GM21528 (cell line): ENCODE results near the gene COL4A2.

Source experiments
- ATAC-seq: cut with Tn5 transposase; IDR thresholded peaks from one replicate; pipeline ENCODE4 v1.9.1; 2021; ENCODE audit warnings: mild to moderate bottlenecking, moderate library complexity; ENCODE audit not compliant: unreplicated experiment, low FRiP score

COL4A2 gene

GRCh38 chr13:110501188-110501587 lies 194.1 kb downstream of the COL4A2 start:
- no peak for ATAC-seq

GRCh38 chr13:110503037-110503901 lies 196.2 kb downstream of the COL4A2 start:
- no peak for ATAC-seq

DNA sequence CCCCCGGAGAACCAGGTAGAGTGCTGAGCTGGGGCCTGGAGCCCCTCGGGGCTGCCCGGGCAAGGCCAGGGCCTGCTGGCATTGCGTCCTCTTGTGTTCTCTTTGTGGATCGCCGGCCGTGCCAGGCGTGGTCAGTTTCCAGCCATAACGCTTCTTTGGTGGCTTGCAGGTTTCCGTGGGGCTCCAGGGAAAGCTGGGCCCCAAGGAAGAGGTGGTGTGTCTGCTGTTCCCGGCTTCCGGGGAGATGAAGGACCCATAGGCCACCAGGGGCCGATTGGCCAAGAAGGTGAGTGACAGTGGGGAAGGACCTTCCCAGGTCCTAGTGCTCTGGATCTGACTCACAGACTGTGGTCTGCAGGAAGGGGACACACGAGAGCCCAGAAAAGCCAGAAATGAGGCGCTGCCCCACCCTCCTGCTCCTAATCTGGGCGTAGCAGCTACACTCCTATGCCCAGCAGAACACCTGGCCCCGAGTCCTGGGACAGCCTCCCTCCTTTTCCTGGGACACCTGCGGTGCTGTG lies 197.0 kb downstream of the COL4A2 start:
- ATAC-seq, result no peak

DNA sequence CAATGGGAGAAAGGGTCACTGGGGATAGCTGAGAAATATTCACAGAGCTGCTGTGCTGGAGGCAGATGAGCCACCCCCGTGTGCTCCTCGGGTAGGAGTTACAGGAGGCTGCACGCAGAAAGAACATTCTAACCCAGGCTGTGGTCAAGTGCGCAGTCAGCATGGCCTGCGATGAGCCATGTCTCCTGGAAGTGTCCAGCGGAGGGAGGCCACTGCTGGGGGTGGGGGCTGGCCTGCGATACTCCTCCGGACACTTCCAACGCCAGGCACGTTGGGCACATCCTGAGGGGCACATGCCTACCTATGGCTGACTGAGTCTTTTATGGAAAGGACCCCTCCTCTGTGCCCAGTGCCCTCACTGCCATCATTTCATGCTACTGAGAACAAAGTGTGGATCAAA lies 198.5 kb downstream of the COL4A2 start:
- no peak for ATAC-seq

DNA sequence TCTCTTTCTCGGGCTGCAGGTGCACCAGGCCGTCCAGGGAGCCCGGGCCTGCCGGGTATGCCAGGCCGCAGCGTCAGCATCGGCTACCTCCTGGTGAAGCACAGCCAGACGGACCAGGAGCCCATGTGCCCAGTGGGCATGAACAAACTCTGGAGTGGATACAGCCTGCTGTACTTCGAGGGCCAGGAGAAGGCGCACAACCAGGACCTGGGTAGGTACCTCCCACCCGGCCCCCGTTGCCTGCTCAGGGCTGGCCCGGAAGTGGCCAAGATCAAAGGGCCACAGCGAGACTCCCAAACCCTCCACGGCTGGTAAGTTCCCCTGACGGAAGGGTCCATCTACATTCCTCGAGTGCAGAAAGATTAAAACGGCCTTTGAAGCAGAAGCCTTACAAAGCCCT lies 199.3 kb downstream of the COL4A2 start:
- no peak for ATAC-seq

- no peak for ATAC-seq
These were observed 199.9 kb downstream of the COL4A2 start for GRCh38 chr13:110506859-110507566.

DNA sequence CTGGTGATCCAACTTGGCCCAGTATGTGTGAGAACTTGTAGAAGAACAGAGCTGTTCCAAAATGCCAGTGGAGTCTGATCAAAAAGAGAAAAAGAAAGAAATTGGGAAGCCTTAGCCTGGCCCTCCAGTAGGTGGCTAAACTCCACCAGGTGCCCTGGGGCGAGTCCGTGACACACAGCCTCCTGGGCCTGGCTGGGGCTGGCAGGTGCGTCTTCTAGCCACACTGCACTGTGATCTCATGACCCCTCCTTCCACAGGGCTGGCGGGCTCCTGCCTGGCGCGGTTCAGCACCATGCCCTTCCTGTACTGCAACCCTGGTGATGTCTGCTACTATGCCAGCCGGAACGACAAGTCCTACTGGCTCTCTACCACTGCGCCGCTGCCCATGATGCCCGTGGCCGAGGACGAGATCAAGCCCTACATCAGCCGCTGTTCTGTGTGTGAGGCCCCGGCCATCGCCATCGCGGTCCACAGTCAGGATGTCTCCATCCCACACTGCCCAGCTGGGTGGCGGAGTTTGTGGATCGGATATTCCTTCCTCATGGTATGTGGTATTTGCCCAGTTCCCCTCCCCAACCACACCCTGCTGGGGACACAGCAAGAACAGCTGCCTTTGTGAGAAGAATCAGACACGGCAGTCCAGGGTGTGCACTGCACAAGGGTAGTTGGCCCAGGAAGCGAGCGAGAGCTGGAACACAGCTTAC lies 200.7 kb downstream of the COL4A2 start:
- ATAC-seq, result no peak

DNA sequence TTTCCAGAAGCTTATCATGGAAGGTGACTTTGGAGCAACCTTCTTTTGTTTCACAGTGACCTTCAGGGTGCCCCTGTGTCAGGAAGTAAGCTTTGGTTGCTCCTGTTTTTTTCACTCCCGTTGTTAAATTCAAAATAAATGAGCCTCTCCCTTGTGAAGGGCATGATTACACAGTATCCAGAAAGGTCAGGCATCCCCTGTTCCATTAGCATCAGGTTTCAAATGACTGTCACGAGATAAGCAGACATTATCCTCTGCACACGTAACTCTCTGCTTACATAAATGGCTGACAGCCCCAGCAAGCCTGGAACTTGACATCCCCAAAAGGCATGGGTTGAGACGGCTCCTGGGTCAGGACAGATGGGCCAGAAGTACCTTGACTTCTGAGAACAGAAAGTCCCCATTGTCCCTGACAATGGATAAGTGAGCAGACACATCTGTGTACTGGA lies 202.4 kb downstream of the COL4A2 start:
- no peak for ATAC-seq

GRCh38 chr13:110509971-110510786 lies 203.1 kb downstream of the COL4A2 start:
- ATAC-seq, result peak; percentile 69

GRCh38 chr13:110511509-110512181 lies 204.6 kb downstream of the COL4A2 start:
- ATAC-seq, result no peak

DNA sequence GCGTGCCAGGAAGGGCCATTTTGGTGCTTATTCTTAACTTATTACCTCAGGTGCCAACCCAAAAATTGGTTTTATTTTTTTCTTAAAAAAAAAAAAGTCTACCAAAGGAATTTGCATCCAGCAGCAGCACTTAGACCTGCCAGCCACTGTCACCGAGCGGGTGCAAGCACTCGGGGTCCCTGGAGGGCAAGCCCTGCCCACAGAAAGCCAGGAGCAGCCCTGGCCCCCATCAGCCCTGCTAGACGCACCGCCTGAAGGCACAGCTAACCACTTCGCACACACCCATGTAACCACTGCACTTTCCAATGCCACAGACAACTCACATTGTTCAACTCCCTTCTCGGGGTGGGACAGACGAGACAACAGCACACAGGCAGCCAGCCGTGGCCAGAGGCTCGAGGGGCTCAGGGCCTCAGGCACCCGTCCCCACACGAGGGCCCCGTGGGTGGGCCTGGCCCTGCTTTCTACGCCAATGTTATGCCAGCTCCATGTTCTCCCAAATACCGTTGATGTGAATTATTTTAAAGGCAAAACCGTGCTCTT lies 205.2 kb downstream of the COL4A2 start:
- no peak for ATAC-seq

DNA sequence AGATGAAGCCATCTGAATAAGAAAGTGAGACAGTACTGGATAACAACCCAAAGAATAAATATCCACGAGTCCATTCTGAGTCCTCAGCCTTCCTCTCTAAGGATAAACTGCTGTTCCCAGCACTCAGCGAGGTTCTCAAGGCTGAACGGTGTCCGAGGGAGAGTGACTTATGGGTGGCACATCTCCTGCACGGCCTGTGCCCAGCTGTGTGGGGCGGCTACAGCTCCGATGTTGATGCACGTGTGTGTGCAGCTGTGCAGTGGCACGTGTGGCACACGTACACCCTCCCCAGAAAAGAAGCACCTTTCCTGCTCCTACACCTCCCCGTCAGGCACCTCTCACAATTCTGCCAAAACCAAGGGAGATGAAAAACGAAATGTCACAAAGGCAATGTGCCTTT lies 209.4 kb downstream of the COL4A2 start:
- ATAC-seq, result no peak

DNA sequence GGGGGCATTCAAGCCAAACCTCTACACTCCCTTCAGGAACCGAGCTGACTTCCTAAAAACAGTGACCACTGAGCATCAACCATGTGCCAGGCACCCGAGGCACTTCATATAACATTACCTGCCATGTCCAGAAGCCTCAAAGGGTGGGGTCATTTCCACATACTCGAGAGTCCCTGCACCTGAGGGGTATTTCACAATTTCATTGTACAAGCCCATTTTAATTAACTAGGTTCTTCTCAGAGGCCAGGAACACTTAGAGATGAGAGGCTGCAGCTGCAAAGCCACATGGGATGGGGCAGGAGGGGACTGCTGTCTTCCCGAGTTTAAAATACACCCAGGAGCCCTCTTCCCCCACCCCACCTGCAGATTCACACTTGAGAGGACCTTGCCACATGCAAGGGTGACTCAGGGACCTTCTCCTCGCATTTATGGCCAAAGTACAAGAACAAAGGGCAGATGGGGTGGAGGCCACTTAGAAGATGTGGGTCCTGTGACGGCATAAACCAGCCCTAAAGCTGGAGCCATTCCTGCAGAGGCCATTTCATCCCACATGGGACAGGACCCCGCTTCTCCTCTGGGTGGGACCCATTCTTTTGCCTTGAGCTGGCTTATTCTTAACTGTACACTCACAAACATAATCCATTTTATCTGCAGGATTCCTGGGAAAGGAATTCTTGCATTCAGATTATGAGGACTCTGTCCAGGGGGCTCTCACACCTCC lies 210.6 kb downstream of the COL4A2 start:
- no peak for ATAC-seq

DNA sequence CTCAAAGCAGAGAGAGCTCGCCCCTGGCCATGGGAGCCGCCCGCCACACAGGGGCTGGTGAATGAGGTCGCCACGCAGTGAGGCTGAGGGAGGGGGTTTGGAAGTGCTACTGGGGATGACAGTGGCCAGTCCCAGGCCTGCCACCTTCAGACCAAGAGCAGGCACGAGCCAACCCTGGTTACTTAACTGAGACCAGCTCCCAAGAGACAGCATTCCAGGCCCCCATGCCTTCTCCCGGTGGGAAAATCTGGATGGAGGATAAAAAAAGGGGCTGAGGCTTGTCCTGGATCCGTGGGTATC lies 211.1 kb downstream of the COL4A2 start:
- ATAC-seq, result no peak

- ATAC-seq, result no peak
These were observed 211.5 kb downstream of the COL4A2 start for GRCh38 chr13:110518571-110518970.

- ATAC-seq, result no peak
These were observed 212.0 kb downstream of the COL4A2 start for GRCh38 chr13:110519046-110519445.

DNA sequence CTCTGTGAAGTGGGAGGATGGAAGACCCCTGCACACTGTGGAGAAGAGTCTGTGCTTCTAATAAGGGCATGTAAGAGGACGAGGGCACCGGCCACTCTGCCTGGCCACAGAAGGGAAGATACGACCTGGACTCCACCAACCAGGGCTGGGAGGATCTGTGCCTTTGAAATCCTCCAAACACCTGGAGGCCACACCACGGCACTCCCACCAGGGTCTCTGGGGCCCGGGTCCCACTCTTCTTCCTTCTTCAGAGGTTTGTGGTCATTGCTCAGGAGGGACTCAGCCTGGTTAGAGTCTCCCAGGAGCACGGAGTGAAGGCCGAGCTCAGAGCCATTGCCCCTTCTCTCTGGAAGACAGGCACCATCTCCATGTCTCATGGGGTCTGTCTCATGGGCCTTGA lies 212.4 kb downstream of the COL4A2 start:
- ATAC-seq, result no peak

GRCh38 chr13:110520431-110521295 lies 213.6 kb downstream of the COL4A2 start:
- ATAC-seq, result no peak
